GM12878 (cell line): ENCODE measurements around the gene TMEM98. TPM values are rescaled to one million over a fixed set of nuclear protein-coding genes. Genes with fewer than 3 reads are reported as not detected.

Experiments used
- ATAC-seq: fragments of 200-7000 bp; cut with Tn5 transposase; 3 replicates; pipeline ENCODE4 v1.9.1; 2020; ENCODE audit warnings: mild to moderate bottlenecking, moderate library complexity
- BruUV-seq: library from RNA; stranded (reverse); fragments of 400-500 nt; replicated peaks from 2 replicates; lab custom pipeline; 2021; lab: Mats Ljungman, UMichigan
- CTCF ChIA-PET: fragments of 300-600 bp; sonication (Branson Sonifier 250); formaldehyde crosslinking; extraction: SDS; loops from one replicate; lab custom pipeline; 2021; ENCODE audit warnings: inconsistent platforms; lab: Yijun Ruan, JAX
- POLR2A ChIA-PET: fragments of 350-600 bp; formaldehyde crosslinking; extraction: SDS; loops from one replicate; lab custom pipeline; 2021; ENCODE audit warnings: inconsistent platforms; lab: Charles Lee
- RAD21 ChIA-PET: fragments of 300-600 bp; sonication (Branson Sonifier 250); formaldehyde crosslinking; loops from one replicate; lab custom pipeline; 2023; ENCODE audit warnings: antibody characterized with exemption; ENCODE audit not compliant: unreplicated experiment; lab: Charles Lee
- SMC1A ChIA-PET: fragments of 300-600 bp; sonication (Branson Sonifier 250); formaldehyde crosslinking; loops from one replicate; lab custom pipeline; 2023; ENCODE audit not compliant: unreplicated experiment, uncharacterized antibody; lab: Charles Lee
- DNase-seq: peaks from one replicate; pipeline ENCODE4 v3.0.0-alpha.2; 2011; ENCODE audit warnings: low read depth, low spot score
- FAIRE-seq: peaks from 3 replicates; lab custom pipeline; 2011; peaks lifted over from hg19 to GRCh38; lab: Jason Lieb, UNC
- H2AFZ ChIP-seq: 2 replicates; pipeline ENCODE4 v1.6.0; 2011; ENCODE audit warnings: low read depth, low read length, control low read depth; ENCODE audit not compliant: control insufficient read depth
- H3K27ac ChIP-seq: 2 replicates; pipeline ENCODE4 v1.5.1; 2011; ENCODE audit warnings: control low read depth; ENCODE audit not compliant: control insufficient read depth, insufficient read depth
- H3K27me3 ChIP-seq, 2 experiments: replicated peaks in 1 of 2; 2 replicates each; pipeline versions ENCODE4 v1.6.0 to v1.6.1; 2011; ENCODE audit warnings: low read length in 1 of 2; ENCODE audit not compliant: control insufficient read depth in 2 of 2, insufficient read depth in 2 of 2
- H3K36me3 ChIP-seq, 2 experiments: 2 replicates each; pipeline ENCODE4 v1.5.1; 2011; ENCODE audit warnings: low read length in 1 of 2; ENCODE audit not compliant: control insufficient read depth in 2 of 2, insufficient read depth in 2 of 2
- H3K4me1 ChIP-seq: 2 replicates; pipeline ENCODE4 v1.6.1; 2011; ENCODE audit warnings: mild to moderate bottlenecking, low read length, moderate library complexity, mixed read lengths; ENCODE audit not compliant: control insufficient read depth, insufficient read depth
- H3K4me2 ChIP-seq: 2 replicates; pipeline ENCODE4 v1.6.0; 2011; ENCODE audit warnings: control low read depth; ENCODE audit not compliant: control insufficient read depth, insufficient read depth
- H3K4me3 ChIP-seq: fragments of 200-600 bp; sonication (generic); 2 replicates; pipeline ENCODE4 v1.5.1; 2016
- H3K79me2 ChIP-seq: 2 replicates; pipeline ENCODE4 v1.6.0; 2011; ENCODE audit warnings: low read length; ENCODE audit not compliant: control insufficient read depth, insufficient read depth
- H3K9ac ChIP-seq: 2 replicates; pipeline ENCODE4 v1.8.0; 2011; ENCODE audit warnings: low read length, control low read depth, mixed read lengths; ENCODE audit not compliant: control insufficient read depth, insufficient read depth
- H3K9me3 ChIP-seq: replicated peaks from 3 replicates; pipeline ENCODE4 v1.5.1; 2011; ENCODE audit warnings: mild to moderate bottlenecking, low read length; ENCODE audit not compliant: control insufficient read depth, insufficient read depth
- H4K20me1 ChIP-seq: 2 replicates; pipeline ENCODE4 v1.6.0; 2011; ENCODE audit not compliant: control insufficient read depth, insufficient read depth
- CREM ChIP-seq: IDR thresholded peaks from 2 replicates; pipeline ENCODE4 v1.6.1; 2014; ENCODE audit warnings: antibody characterized with exemption, low read depth
- EED ChIP-seq: sonication (generic); IDR thresholded peaks from 2 replicates; pipeline ENCODE4 v1.6.1; 2016; ENCODE audit warnings: antibody characterized with exemption, low read depth
- HDGF ChIP-seq: fragments of 450-650 bp; IDR thresholded peaks from 2 replicates; pipeline ENCODE4 v1.6.1; 2016; ENCODE audit warnings: antibody characterized with exemption
- IKZF1 ChIP-seq: fragments of 450-650 bp; conservative IDR thresholded peaks from 2 replicates; pipeline ENCODE4 v1.6.1; 2017; ENCODE audit warnings: antibody characterized with exemption, mild to moderate bottlenecking
- IKZF2 ChIP-seq, 2 experiments: fragments of 450-650 bp; IDR thresholded peaks; 2 replicates each; pipeline ENCODE4 v1.6.1; 2017; ENCODE audit warnings: mild to moderate bottlenecking in 2 of 2, moderate library complexity in 2 of 2
- MYC ChIP-seq: IDR thresholded peaks from 2 replicates; pipeline ENCODE4 v1.6.1; 2011; ENCODE audit warnings: mild to moderate bottlenecking, low read length, moderate library complexity, inconsistent platforms; ENCODE audit not compliant: insufficient read depth, insufficient replicate concordance, insufficient read length, severe bottlenecking
- RAD21 ChIP-seq: IDR thresholded peaks from 2 replicates; pipeline ENCODE4 v1.6.1; 2011; ENCODE audit warnings: mild to moderate bottlenecking, low read depth, low read length, moderate library complexity; ENCODE audit not compliant: insufficient read depth
- RUNX3 ChIP-seq: IDR thresholded peaks from 2 replicates; pipeline ENCODE4 v1.6.1; 2012; ENCODE audit warnings: low read length, inconsistent platforms
- SMC3 ChIP-seq: IDR thresholded peaks from 2 replicates; pipeline ENCODE4 v1.6.1; 2011; ENCODE audit warnings: low read length, improper control_type of control experiment, borderline replicate concordance
- SPI1 ChIP-seq: IDR thresholded peaks from 2 replicates; pipeline ENCODE4 v1.6.1; 2011; ENCODE audit warnings: low read depth, mild to moderate bottlenecking, low read length, moderate library complexity, borderline replicate concordance; ENCODE audit not compliant: insufficient read depth
- YY1 ChIP-seq: IDR thresholded peaks from 2 replicates; pipeline ENCODE4 v1.6.1; 2011; ENCODE audit warnings: low read depth, mild to moderate bottlenecking, low read length
- ZNF274 ChIP-seq: IDR thresholded peaks from one replicate; pipeline ENCODE4 v1.8.0; 2011; ENCODE audit not compliant: insufficient read length, insufficient read depth
- WGBS: methylation state at CpG from one replicate; pipeline ENCODE4 v1.1.6; 2016; ENCODE audit warnings: low lambda C conversion rate; ENCODE audit not compliant: insufficient replicate concordance, insufficient coverage; ENCODE audit errors: missing lambda C conversion rate; 5-methylcytosine and 5-hydroxymethylcytosine counted together
- in situ Hi-C: fragments of 300-500 bp; cut with MboI; formaldehyde crosslinking; loops from 9 replicates; pipeline ENCODE4 v1.14.3; 2018; ENCODE audit warnings: mixed read lengths
- intact Hi-C: fragments of 100-400 bp; cut with micrococcal nuclease; formaldehyde crosslinking; loops from one replicate; pipeline ENCODE4 v1.14.2; 2022; ENCODE audit not compliant: unreplicated experiment
- polyA plus RNA-seq, 11 experiments: library from polyadenylated mRNA; depleted of rRNA in 4 of 11; unstranded in 6 of 11; stranded (reverse) in 5 of 11; fragments of >200 nt; fragmentation: Nextera tagmentation in 4 of 11; fragmentation: Illumina TruSeq in 1 of 11; extraction: Ambion mirVana in 4 of 11; extraction: Trizol in 1 of 11; gene quantifications; 1 replicate in 1 of 11; 2 replicates in 10 of 11; pipeline versions ENCODE4 v1.2.1 to v1.2.3, GENCODE V29; 2011 to 2016; ENCODE audit warnings: inconsistent platforms in 2 of 11, missing spikeins in 2 of 11, low read depth in 1 of 11
- total RNA-seq, 4 experiments: library from RNA; depleted of rRNA in 3 of 4; stranded (reverse); fragments of >200 nt in 3 of 4; fragmentation: Illumina TruSeq in 1 of 4; extraction: Trizol in 1 of 4; gene quantifications; 2 replicates each; pipeline versions ENCODE4 v1.2.1 to v1.2.3, GENCODE V29; 2013 to 2021
- TF ChIP-seq, protein P1 (sequence below): fragments of 450-650 bp; IDR thresholded peaks from 2 replicates; pipeline ENCODE4 v1.6.1; 2016; ENCODE audit warnings: mild to moderate bottlenecking
- TF ChIP-seq, protein P2 (sequence below): IDR thresholded peaks from 2 replicates; pipeline ENCODE4 v1.6.1; 2012; ENCODE audit warnings: low read depth, low read length, improper control_type of control experiment

Gene TMEM98
- total and polyA plus RNA-seq, 10 of the 15 experiments (the other 5 are each of a cell fraction or from before 2014, with no cell fraction given), result 0.04 to 0.73 (median 0.13) TPM; not detected in 3

DNA sequence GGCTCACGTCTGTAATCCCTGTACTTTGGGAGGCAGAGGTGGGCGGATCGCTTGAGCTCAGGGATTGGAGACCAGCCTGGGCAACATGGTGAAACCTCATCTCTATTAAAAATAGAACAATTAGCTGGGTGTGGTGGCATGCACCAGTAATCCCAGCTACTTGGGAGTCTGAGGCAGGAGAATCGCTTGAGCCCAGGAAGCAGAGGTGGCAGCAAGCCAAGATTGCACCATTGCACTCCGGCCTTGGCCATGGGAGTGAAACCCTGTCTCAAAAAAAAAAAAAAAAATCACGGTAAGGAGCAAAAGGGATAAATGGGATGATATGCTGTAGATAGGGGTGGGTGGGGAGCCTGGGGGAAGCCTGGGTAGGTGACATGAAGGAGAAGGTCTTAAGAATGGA lies 20.4 kb upstream of the TMEM98 start:
- no peak for ATAC-seq
- H3K4me3 ChIP-seq, result no peak overlapping the region
- in situ Hi-C loops (loop anchor here (25.0 kb wide), 1 partner anchor 445 kb away; no protein-coding TSS in a partner anchor), intact Hi-C loops (no loop called here)
- no peak overlapping the region for H3K27ac ChIP-seq
- WGBS, result 70% methylated on average over 5 of the region's 6 CpGs
- CTCF ChIA-PET, result interaction anchor here (1.0 to 12.1 kb wide), 7 partner anchors 12 to 444 kb away, joined by 3 to 206 read pairs (median 5); partner anchors contain the start of gene MYO1D
- no peak for FAIRE-seq
- no peak overlapping the region for H3K4me2 ChIP-seq
- no peaks in the 10 kb centered on the region for H3K79me2 ChIP-seq
- SMC1A ChIA-PET, result interaction anchor here (0.6 to 13.9 kb wide), 6 partner anchors 27 to 423 kb away, joined by 3 to 137 read pairs (median 4); partner anchors contain the start of gene MYO1D
- H3K9ac ChIP-seq, result no peak overlapping the region
- no peak for DNase-seq
- no peak for TF ChIP-seq CREM
- H3K9me3 ChIP-seq, result no peaks in the 10 kb centered on the region
- no peaks in the 10 kb centered on the region for H3K36me3 ChIP-seq
- H2AFZ ChIP-seq, result no peak overlapping the region
- no peaks in the 10 kb centered on the region for H3K27me3 ChIP-seq
- POLR2A ChIA-PET, result no interaction called here
- BruUV-seq, result no TSS peak
- RAD21 ChIA-PET, result interaction anchor here (0.7 to 1.4 kb wide), 4 partner anchors 22 to 124 kb away, joined by 4 to 12 read pairs (median 4); no protein-coding TSS in a partner anchor
- H3K4me1 ChIP-seq, result peaks cover 8% of the 10 kb centered on the region
- H4K20me1 ChIP-seq, result no peaks in the 10 kb centered on the region

DNA sequence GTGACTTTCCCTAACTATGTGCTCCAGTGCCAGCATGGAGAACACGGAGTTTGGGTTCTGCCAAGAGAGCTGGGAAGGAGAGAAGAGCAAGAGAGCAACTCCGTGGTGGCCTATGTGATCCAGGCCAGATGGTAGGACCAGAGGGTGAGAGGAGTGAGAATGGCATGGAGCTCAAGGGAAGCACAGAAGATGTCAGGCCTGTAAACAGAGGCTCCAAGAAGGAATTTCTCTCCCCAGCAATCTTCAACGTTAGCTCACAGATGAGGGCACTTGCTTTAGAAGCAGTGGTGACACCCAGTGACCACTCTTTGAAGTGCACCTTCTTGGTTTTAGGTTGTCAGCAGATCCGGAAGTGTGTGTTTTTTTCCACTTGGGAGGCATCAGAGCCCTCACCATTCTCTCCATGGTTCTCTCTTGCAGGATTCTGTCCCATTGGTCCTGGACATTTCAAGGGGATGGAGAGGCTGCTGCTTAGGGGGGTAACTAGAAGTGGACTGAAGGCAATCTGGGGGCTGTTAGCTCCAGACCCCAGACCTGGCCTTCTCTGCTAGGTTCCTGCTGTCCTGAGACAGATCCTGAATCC lies 18.1 kb upstream of the TMEM98 start:
- POLR2A ChIA-PET, result interaction anchor here (0.8 to 1.4 kb wide), 3 partner anchors 31 to 128 kb away, joined by 3 to 5 read pairs (median 3); no protein-coding TSS in a partner anchor
- in situ Hi-C loops, result loop anchor here (10.0 to 25.0 kb wide), 2 partner anchors 125 to 448 kb away; no protein-coding TSS in a partner anchor
- TF ChIP-seq SPI1 (no peak), HDGF (0 out of 2 replicates have a peak, but pooled peaks have one; percentile 49), YY1 (peak; percentile 43; the same call in 1 of the 2 replicates), MYC (no peak), RUNX3 (peak; percentile 23; the same call in 1 of the 2 replicates), IKZF2 (IDR thresholded peaks at IDR 0.05) (peak; percentile 10 to 16; a peak in 1 of 4 replicates), ZNF274 (no peak), IKZF1 (peak; percentile 16), RAD21 (peak; percentile 87), EED (no peak), SMC3 (peak; percentile 88)
- TF ChIP-seq, protein P1, sequence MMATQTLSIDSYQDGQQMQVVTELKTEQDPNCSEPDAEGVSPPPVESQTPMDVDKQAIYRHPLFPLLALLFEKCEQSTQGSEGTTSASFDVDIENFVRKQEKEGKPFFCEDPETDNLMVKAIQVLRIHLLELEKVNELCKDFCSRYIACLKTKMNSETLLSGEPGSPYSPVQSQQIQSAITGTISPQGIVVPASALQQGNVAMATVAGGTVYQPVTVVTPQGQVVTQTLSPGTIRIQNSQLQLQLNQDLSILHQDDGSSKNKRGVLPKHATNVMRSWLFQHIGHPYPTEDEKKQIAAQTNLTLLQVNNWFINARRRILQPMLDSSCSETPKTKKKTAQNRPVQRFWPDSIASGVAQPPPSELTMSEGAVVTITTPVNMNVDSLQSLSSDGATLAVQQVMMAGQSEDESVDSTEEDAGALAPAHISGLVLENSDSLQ, result peak; percentile 55; the same call in 1 of the 2 replicates
- TF ChIP-seq, protein P2, sequence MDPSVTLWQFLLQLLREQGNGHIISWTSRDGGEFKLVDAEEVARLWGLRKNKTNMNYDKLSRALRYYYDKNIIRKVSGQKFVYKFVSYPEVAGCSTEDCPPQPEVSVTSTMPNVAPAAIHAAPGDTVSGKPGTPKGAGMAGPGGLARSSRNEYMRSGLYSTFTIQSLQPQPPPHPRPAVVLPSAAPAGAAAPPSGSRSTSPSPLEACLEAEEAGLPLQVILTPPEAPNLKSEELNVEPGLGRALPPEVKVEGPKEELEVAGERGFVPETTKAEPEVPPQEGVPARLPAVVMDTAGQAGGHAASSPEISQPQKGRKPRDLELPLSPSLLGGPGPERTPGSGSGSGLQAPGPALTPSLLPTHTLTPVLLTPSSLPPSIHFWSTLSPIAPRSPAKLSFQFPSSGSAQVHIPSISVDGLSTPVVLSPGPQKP, result 0 out of 2 replicates have a peak, but pooled peaks have one; percentile 37

More for the DNA sequence above, 18.1 kb upstream of the TMEM98 start:
- Histone ChIP-seq H2AFZ (peak overlapping the region; percentile 93), H4K20me1 (no peaks in the 10 kb centered on the region), H3K4me3 (no peak overlapping the region), H3K79me2 (no peaks in the 10 kb centered on the region), H3K4me2 (no peak overlapping the region), H3K9ac (no peak overlapping the region), H3K9me3 (no peaks in the 10 kb centered on the region; the same call in 2 of the 3 replicates), H3K27ac (no peak overlapping the region), H3K4me1 (no peaks in the 10 kb centered on the region), H3K27me3 (no peaks in the 10 kb centered on the region), H3K36me3 (no peaks in the 10 kb centered on the region)
- ChIA-PET SMC1A (interaction anchor here (0.7 to 13.9 kb wide), 24 partner anchors 9 to 445 kb away, joined by 3 to 137 read pairs (median 4); partner anchors contain the start of gene MYO1D), CTCF (interaction anchor here (0.6 to 12.1 kb wide), 40 partner anchors 10 to 840 kb away, joined by 3 to 206 read pairs (median 4); partner anchors contain the start of gene MYO1D), RAD21 (interaction anchor here (0.7 to 3.3 kb wide), 16 partner anchors 12 to 449 kb away, joined by 3 to 60 read pairs (median 4); partner anchors contain the start of gene MYO1D)
- intact Hi-C loops, result loop anchor here (1.0 kb wide), 1 partner anchor 127 kb away; no protein-coding TSS in a partner anchor
- peak; percentile 97 for ATAC-seq
- 42% methylated on average over 4 of the region's 4 CpGs for WGBS
- peak; percentile 74 for FAIRE-seq
- DNase-seq, result peak; percentile 46
- no TSS peak for BruUV-seq
